HG02798 (cell line): Measurements from ENCODE around the gene UPP1.
"Not testable (repeated sequence)": the region's sequence is repeated elsewhere in the genome, so short reads cannot be mapped to it uniquely, and the experiment has no call there.

Experiments
- ATAC-seq: cut with Tn5 transposase; IDR thresholded peaks from one replicate; pipeline ENCODE4 v1.9.1; 2021; ENCODE audit warnings: mild to moderate bottlenecking; ENCODE audit not compliant: unreplicated experiment, poor library complexity

The UPP1 gene

DNA sequence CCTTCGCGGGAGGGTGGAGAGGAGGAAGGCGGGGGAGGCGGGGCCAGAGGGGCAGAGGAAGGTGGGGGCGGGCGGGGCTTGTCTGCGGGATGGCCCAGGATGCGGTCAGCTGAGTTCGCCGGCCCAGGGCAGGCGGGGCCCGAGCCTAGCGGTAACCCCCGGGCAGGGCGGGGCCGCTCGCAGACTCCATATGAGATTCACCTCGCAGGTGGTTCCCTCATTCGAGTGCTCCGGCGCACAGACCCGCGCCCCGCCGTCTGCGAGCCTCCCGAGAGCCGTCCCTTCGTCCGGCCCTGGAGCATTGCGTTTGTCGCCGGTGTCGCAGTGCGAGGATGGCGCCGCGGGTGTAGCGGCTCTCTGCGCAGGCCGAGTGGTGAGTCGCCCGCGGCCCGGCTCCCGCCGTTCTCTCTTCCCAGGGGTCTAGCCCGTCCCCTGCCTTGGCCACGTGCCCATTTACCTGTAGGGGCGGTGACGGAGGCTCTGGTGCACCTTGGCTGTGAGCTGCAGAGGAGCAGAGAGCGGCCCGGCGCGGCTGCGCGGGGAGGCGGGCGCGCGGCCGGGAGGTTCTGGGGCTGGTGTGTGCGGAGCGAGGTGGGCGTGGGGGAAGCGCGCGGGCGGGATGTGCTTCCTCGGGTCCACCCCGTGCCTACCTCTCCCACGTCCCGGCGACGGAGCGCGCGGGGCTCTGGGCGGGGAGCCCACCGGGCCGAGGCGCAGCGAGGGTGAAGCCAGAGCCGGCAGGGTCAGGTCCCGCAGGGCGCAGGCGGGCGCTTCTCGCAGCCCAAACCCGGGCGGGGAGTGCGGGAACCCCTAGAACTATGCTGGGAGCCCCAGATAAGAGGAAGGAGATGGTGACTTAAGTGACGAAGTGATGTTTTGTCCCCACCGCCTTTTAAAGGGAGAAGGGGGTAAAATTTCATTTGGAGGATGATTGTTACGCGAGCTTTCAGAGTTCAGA, at the start of gene UPP1:
Gene UPP1 (plus strand): TSS at position 220 of the 958 bp plus-strand sequence. CDS start 5,519 bp downstream, outside the sequence.
- ATAC-seq, result peak; percentile 64

DNA sequence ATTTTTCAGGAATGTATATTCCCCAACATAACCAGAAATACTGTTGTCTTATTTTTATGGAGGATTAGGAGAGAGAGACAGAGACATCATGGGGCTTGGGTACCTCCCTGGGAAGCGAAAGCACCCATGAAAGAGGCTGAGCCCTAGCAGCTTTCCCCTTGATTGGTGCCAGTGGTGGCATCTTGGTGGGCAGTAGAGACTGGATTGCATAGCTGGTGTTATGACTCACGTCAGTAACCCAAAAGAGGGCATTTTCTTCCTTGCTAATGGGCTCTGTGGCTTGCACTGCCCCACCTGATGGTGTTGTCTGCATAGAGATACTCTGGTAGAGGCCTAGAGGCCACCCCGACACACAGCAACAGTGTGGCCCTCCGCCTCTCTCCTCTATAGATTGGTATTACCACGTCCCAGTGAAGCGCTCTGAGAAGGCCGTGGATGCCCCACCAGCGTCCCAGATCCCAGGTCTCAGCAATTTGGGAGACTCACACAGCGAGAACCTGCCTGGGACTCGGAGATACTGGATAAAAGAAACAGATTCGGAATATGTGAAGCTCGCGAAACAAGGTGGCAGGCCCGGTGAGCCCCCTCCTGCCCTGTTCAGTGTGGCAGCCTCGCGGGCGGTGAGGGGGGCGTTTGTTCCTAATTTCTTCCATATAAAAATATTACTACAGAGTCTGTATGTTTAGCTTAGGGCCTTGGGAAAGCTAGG, 48.0 kb upstream of the UPP1 start:
- no peak for ATAC-seq

DNA sequence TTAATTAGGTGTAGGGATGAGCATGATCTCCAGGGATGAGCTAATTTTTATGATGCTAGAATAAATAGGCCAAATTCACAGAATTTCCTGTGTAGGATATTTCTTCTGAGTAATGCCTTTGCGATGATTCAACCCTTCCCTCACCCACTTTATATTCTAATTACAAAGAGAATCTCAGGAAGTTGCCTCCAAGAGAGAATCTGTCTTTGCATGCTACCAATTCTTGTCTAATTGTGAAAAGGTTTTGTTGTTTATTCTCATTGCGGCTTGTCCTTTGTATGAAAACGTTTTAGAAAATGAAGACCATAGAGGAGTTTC, 47.5 kb upstream of the UPP1 start:
- ATAC-seq, result no peak

DNA sequence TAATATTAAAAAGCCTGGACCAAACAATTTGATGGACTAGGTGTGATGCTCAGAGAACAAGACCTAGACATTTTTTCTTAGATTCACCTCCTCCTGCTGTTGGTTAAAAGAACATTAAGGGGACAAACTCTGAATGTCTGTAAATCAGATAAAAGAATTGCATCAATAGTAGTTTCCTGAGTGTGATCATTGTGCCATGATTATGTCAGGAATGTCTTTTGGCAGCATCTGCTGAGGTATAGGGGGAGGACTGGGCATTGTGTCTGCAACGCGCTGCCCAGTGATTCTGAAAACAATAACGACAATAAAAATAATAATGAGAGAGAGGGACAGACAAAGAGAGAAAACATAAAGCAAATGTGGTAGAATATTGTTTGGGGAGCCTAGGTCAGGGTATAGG, 46.8 kb upstream of the UPP1 start:
- ATAC-seq, result no peak

DNA sequence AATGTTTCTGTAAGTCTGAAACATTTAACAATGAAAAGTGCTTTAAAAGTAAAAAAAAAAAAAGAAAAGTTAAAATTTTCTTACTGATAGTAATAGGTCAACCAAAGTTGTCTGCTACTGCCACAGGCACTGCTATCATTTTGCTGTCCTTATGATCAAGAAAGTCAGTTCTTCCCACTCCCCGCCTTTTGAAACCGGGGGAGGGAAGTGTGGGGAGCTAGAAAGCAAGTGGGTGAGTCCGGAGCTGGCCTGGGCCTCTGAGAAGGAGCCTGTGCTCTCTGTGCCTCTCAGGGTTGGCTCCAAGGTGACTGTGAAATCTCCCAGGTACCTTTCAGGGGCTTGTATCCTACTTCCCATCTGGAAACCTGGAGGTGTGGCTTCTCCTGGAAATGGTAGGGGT, 46.4 kb upstream of the UPP1 start:
- ATAC-seq, result no peak

DNA sequence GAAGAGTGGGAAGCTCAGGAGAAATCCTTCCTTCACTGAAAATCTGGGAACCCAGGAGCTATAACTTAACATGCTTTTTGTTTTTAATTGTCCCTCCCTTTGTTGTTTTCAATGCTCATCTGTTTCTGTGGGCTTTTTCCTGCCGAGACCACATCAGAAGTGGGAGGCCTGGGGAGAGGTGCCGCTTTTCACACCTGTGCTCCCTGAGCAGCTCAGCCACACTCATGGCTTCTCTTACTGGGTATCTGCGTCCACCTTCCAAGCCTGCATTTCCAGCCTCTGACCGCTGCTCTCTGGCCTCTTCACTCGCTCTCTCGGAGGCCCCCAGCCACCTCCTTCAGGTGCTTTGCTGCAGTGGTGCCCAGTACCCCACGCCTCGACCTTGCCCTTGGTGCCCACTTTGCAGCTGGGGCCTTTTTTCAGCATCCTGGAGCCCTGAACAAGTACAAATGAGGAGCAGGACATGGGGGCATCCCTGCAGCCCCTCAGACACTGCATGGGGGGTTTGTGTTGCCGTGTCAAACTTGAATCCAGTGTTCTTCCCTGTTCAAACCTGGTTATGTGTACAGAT, 43.8 kb upstream of the UPP1 start:
- ATAC-seq, result no peak

DNA sequence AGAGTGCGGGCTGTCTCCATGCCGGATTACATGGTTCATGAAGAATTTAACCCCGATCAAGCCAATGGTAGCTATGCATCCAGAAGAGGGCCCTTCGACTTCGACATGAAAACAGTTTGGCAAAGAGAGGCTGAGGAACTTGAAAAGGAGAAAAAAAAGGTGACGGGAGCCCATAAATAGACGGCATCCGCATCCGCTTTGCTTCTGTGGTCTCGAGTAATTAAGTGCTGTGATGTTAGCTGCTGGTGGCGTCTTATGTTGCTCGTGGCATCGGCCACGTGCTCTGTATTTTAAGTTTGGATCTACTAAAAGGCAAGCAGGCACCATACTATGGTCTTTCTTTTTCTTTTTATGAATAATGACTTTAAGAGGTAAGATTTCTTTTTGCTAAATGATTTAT, 42.6 kb upstream of the UPP1 start:
- peak; percentile 35 for ATAC-seq

DNA sequence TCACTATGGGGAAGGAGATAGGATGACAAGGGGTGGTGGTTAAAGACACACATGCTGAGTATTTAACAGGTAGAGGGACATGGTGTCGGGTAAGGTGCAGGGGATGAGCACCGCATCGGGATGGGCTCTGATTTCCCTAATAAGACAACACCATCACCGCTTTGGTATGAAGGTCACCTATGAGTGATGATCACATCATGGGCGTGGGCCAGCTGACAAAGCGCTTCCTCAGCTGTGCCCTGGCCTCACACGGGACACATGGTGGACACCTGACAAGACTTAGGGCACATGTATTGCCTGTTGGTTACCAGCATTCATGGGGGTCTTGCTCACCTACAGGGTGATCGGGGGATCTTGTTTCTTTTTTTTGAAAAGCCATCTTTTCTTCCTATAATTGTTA, 41.0 kb upstream of the UPP1 start:
- ATAC-seq, result no peak

DNA sequence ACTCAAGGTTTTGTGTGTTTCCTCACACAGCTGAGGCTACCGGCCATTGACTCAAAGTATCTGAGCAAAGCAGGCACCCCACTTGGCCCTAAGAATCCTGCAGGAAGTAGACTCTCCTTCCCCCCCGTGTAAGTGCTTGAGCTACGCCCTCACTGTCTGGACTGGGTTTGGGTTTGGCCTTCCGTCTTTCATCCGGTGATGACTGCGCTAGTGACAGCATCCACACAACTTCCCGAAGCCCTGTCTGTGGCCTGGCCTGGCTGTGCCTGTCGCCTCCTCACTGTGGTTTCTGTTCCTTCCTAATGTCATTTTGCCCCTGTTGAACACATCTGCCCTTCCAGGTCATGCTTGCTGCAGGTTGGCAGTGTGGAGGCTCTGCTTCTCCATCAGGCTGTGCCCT, 39.2 kb upstream of the UPP1 start:
- no peak for ATAC-seq

DNA sequence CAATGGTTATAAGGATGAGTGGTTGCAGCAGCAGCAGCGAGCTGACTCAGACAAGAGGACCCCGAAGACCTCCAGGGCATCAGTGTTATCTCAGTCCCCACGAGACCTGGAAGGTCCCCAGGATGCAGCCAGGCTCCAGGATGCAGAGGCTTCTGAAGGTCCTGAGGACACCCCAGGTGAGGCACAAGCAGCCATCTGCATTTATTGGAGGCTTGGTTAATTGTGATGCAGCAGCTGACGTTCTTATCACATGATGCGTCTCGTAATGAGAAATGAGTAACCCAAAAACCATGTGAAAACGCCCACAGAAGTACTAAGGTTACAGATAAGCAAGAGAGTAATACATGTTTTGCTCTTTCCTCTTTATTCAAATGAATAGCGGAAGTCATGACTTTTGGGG, 36.3 kb upstream of the UPP1 start:
- peak; percentile 76 for ATAC-seq

DNA sequence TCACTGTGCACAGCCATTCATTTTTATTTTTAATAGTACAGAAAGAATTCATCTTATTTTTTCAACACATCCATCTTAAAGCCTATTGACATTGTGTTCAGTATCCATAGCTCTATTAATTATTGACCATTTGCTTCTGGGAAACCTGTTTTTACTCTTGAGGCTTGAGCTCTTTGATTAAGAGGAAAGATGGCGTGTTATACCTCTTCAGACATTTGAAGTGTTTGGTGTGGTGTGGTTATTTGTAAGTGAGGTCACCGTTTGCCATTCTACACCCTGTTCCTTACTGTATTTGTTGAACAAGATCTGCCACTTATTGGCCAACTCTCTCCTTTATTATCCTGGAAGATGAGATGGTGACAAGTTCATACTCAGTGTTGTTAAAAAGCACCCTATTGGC, 35.3 kb upstream of the UPP1 start:
- no peak for ATAC-seq

DNA sequence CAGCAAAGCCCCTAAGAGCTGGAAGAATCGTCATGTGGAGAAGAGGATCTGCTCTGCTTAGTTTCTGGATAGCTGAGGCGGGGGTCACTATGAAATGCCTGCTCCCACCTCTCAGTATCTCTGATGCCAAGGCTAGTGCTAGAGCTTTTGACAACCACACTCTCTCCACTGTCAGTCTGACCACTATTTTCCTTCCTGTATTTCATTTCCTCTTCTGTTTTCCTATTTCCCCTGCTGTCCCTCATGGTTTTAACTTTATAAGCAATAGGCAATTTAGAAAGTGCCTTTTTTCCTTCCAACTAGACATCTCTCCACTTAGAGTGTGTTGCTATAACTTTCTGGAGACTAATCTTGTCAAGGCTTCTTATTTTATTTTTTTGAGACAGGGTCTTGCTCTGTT, 30.1 kb upstream of the UPP1 start:
- ATAC-seq, result no peak

DNA sequence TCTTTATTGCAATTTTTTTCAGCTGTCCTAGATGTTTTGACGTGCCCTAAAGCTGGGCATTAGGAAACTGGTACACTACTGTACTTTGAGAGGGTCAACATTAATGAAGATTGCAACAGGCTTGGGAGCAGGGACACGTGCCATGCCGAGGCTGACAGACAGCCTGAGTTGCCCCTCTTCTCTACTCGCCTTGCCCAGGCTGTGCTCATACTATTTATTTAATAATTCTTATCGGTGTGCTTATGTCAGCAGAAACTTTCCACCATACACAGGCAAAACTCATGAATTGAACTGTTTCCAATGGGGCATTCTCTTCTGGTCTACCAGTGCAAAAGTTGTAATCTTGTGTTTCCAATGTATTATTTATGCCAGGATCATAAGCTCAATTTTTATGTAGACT, 29.4 kb upstream of the UPP1 start:
- ATAC-seq, result no peak

DNA sequence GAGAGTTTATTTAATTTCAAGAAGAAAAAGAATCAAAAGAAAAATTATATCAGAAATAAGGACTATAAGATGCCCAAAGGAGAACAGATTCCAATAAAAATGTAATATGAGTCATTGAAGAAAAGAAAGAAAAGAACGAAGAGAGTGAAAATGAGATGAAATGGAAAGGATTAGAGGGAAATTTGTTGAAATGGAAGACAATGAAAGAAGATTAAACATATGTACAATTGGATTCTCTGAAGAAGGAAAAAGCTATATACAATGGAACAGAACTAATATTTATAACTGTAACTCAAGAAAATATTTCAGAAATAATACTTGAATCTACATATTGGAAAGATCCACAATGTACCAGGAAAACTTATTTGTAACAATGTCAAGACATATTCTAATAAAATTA, 25.1 kb upstream of the UPP1 start:
- no peak for ATAC-seq

DNA sequence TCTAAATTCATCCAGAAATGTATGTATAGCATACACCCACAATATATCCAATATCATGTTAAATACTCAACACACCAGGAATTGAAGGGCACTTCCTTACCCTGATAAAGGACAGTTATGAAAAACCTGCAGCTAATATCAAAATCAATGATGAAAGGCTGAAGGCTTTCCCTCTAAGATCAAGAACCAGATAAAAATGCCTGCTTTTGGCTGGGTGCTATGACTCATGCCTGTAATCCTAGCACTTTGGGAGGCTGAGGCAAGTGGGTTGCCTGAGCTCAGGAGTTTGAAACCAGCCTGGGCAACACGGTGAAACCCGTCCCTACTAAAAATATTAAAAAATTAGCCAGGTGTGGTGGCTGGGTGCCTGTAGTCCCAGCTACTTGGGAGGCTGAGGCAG, 21.6 kb upstream of the UPP1 start:
- no peak for ATAC-seq

DNA sequence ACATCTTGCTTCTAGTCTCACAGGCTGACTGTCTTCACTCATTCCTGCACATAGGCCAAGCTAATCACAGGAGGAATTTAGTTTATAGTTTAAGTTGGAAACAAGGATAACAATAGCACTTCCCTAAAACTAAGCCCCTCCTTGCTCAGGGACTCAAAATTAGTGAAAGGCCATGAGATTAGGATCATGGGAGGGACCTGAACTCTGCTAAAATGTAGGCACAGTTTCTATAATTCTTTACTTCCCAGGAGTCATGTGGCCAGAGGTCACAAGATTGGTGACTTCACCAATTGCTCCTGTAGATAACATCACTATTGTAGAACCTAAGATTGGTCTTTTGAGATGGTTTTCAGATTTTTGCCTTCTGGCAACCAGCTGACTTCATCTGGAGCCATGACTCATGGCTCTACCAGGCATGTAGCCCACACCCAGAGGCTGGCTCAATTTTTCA, 14.8 kb upstream of the UPP1 start:
- ATAC-seq, result no peak

DNA sequence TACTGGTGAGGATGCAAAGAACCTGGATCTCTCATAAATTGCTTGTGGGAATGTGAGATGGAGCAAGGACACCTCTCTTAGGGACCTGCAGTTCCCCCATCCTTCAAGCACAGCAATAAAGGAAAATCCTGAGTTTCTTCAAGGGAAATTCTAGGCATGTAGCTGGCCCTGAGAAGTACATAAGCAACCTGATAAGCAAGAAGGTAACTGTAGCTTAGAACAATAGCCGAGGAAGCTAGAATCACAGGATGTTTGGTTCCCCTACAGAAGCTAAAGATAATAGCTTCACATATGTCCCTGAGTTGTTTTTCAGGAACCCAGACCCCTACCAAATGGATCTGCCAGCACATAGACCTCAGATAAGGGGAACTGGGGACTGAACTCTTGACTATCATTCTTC, 11.6 kb upstream of the UPP1 start:
- ATAC-seq, result no peak

DNA sequence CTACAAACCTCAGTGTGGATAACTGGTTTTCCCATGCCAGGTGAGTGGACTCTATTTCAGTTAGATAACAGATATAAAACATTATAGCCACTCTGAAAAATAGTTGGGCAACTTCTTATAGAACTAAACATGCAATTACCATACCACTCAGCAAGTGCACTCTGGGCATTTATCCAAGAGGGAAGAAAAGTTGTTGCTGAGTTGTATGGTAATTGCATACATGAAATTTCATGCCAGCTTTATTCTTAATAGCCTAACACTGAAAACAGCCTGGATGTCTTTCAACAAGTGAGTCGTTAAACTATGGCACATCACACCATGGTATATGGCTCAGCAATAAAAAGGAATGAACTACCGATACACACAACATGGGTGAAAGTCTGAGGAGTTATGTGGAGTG, 10.6 kb upstream of the UPP1 start:
- ATAC-seq, result no peak

DNA sequence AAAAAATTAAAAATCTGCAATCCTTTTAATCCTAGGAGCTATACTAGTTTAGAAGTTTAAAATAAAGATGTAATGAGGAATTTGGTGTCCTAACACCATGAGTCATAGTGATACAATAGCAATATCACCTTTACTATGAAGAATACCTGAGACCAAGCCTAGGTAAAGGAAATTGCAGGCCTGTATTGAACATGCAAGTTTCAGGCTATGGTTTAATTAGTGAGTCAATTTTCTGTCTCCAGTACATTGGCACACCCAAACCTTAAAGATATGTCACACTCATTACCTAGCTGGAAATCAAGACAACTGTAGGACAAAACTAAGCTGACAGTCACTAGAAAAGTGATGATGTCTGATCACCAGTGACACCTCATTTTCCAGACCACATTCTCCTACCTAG, 6.7 kb upstream of the UPP1 start:
- ATAC-seq, result not testable (repeated sequence)

DNA sequence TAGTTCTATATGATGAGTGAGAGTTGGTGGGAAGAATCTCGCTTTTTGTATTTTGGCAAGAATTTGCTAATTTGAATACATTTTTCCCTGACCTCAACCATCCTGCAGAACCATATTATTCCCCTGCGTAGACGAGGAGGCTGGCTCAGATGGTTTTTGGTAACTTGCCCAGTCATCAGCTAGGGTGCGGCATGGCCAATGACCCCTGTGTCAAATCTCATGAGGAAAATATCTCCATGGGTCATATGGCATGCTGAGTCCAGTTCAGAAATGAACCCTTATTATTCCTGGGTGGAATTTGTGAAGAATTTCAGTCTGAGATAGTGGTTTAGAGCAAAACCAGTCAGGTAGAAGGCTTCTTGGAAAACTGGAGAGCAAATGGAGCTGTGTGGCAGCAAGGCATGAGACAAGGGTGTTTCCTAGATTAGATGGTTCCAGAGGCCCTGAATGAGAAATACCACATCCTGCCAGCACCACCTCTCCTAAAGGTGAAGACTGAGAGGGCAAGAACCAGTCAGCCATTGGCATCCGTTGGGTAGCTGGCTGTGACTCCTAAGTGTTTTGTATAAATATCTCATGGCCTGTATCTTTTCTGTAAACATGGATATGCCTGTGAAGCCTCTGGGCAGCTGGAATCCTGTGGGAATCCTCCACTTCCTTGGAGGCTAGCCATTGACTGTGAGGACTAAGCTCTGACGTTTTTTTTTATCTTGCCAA, 5.8 kb upstream of the UPP1 start:
- no peak for ATAC-seq
